HG02943 (cell line): ENCODE data around the gene TEFM.
A peak's percentile ranks its signal among the peaks of the same experiment; 100 is the strongest.
"Not testable (repeated sequence)": the region's sequence is repeated elsewhere in the genome, so short reads cannot be mapped to it uniquely, and the experiment has no call there.

ENCODE experiments used
- ATAC-seq: cut with Tn5 transposase; IDR thresholded peaks from one replicate; pipeline ENCODE4 v1.9.1; 2021; ENCODE audit warnings: mild to moderate bottlenecking, low read depth, moderate library complexity; ENCODE audit not compliant: unreplicated experiment

The TEFM gene, protein sequence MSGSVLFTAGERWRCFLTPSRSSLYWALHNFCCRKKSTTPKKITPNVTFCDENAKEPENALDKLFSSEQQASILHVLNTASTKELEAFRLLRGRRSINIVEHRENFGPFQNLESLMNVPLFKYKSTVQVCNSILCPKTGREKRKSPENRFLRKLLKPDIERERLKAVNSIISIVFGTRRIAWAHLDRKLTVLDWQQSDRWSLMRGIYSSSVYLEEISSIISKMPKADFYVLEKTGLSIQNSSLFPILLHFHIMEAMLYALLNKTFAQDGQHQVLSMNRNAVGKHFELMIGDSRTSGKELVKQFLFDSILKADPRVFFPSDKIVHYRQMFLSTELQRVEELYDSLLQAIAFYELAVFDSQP

DNA sequence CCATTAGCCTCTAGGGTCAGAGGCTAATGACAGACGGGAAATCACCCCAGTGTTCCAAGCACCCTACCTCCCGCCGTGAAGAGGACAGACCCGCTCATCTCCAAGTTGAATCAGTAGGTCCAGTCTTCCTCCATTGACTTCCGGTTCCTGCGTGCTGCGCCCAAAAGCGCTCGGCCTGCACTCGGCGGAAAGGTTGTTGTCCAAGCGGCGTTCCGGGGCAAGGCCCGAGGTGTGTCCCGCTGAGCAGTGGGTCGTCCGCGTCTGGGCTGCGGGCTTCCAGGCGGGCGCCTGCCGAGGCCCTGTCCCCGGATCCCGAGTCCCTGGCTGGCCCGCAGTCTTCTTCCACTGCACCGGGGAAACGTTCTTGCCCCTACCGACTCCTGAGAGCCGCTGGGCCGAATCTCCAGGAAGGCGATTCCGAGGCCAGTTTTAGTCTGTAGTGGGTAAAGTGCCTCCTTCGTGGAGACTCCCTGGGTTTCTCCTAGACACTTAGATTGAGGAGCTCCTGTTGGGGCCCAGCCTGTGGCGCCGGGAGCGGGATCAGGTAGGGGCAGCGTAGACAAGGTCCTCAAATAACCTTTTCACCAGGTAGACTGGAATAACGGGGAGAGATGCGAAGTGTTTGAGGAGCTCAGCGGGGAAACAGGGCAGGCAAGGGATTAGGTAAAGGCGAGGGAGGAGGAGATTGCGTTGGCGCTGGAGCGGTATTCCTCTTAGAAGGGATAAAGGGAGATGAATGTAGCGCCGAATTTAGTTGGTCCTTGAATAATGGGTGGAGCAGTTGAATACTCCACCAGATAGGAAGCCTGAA lies at the start of gene TEFM:
Gene TEFM (minus strand): TSS at position 138 of the 811 bp plus-strand sequence. CDS start 40 bp downstream, at position 98.
- peak; percentile 89 for ATAC-seq

DNA sequence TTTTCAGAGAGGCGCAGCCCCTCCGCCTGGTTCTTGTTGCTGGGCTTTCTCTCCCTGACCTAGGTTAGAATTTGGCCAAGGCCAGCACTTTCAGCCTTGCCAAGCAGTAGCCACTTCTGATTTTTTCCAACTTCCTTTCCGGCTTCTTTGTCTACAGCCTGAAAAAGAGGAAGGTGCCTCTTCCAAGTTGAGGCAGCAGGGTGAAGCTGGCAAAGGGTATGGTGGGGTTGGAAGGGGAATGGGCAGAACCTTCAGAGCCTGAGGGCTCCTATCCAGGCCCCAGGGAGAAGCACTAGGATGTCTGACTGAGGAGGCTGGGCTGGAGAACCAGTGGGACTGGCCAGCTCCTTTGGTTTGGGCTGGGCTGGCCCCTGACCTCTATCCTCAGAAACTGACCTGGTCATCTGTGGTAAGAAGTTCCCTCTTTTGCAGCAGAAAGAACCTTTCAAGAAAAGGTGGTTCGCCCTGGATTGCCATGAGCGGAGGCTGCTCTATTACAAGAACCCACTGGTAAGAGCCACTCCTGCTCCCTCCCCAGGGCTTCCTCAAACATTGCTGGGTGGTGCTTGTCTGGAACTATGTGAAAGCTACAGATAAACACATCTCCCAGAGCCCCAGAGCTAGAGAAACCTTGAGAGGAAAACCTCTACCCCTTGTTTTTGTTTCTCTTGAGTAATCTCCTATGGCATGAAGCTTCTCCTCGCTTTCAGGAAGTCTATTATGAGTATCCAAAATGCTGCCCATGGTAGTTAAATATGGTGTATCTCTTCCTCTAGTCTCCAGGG lies 48.2 kb upstream of the TEFM start:
- no peak for ATAC-seq

DNA sequence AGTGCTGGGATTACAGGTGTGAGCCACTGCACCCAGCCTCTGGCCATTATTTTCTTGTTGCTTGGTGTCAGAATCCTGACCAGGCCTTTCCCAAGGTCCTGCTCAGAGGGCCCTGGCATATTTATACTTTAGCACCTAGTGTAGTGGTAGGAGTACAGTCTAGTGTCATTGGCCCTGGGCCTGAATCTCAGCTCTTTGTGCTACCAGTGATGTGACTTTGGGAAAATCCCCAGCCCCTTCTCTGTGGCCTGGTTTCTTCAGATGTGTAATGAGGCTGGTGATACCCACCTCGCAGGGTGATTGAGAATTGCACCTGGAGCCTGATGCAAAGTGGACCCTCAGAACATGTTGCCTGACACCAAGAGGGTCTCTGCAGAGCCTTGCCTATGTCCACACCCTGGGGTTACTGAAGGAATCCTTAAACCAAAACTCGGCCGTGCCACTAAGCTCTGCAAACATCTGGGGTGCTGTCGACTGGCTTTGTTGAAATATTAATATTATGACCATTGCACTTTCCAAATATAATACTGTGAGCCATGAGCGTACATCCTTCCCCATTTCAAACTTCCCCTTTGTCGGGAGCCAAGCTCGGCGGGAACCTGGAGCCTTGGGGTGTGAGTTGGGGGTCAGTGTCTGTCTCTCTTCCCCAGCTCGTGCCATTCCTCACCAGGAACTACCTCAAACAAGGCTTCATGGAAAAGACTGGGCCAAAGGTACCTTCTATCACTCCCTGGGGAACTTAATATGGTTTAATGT lies 46.8 kb upstream of the TEFM start:
- no peak for ATAC-seq

GRCh38 chr17:30950669-30951399 lies 44.8 kb upstream of the TEFM start:
- no peak for ATAC-seq

- no peak for ATAC-seq
Measured at GRCh38 chr17:30950189-30950588, 44.2 kb upstream of the TEFM start.

GRCh38 chr17:30947796-30948195 lies 41.8 kb upstream of the TEFM start:
- ATAC-seq: no peak

GRCh38 chr17:30942308-30943079 lies 36.5 kb upstream of the TEFM start:
- ATAC-seq: no peak

GRCh38 chr17:30939051-30939689 lies 33.1 kb upstream of the TEFM start:
- no peak for ATAC-seq

GRCh38 chr17:30933966-30934365 lies 27.9 kb upstream of the TEFM start:
- ATAC-seq: no peak

- not testable (repeated sequence) for ATAC-seq
Measured at GRCh38 chr17:30931582-30931981, 25.5 kb upstream of the TEFM start.

DNA sequence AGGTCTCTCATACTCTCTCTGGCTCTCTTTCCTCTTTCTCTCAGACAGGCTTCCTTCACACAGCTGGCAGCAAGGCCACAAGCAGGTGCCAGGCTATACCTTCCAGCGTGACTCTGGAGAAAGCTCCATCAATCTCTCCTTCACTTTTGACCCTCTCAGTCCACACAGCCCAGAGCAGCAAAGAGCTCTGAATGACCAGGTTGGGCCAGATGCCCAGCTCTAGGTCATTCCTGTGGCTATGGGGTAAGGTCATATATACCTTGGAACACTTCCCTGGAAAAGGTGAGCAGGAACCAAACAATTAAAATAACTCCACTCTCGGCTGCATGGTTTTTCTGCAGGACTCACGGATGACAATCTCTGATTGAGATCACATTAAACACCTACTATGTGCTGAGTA lies 24.5 kb upstream of the TEFM start:
- no peak for ATAC-seq

GRCh38 chr17:30929861-30930260 lies 23.8 kb upstream of the TEFM start:
- not testable (repeated sequence) for ATAC-seq

GRCh38 chr17:30929081-30929633 lies 23.1 kb upstream of the TEFM start:
- ATAC-seq: no peak

- ATAC-seq: no peak
Measured at GRCh38 chr17:30928584-30928983, 22.5 kb upstream of the TEFM start.

GRCh38 chr17:30927756-30928155 lies 21.7 kb upstream of the TEFM start:
- ATAC-seq: no peak

DNA sequence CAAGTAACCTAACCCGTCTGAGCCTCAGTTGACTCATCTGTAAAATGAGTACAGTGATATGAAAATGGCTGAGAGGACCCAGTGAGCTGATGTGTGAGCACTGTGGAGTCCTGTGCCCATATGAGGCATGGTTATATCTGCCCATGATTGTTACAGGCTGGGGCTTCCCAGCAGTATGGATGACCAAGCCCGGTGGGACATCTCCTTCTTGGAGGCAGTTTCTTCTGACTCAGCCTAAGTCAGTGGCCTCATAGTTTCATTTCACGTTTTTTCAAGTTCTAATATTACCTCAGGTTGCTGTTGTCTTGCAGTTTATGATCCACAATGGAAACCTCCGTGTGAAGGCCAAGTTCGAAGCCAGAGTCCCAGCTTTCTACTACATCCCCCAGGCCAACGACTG lies 20.5 kb upstream of the TEFM start:
- ATAC-seq: no peak

DNA sequence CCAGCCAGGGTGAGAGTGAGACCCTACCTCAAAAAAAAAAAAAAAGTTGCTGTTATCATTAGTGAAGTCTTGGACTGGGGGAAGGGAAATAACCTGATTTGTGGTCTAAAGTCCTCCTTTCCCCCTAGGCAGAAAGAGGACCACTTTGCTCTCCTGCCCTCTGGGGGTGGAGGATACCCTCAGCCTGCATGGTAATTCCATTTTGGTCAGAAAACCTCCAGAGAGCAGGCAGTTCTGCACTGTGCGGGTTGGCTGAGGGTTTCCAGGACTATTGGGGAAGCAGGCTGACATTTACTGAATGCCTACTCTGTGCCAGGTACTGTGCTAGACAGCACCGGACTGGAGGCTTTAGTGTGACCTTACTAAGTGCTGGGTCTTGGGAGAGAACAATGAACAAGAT lies 18.3 kb upstream of the TEFM start:
- ATAC-seq: no peak
